DMS153 treated with DMSO at 0.1 percent for 48 hours (cell line): ENCODE data around the gene MCM7.
A peak's percentile ranks its signal among the peaks of the same experiment; 100 is the strongest.

Experiments used
- DNase-seq: peaks from one replicate; lab custom pipeline; 2025; ENCODE audit not compliant: unreplicated experiment; lab: John Stamatoyannopoulos, UW

Gene MCM7

GRCh38 chr7:100098913-100099312 is 2.3 kb downstream of the MCM7 start:
- no peak for DNase-seq

GRCh38 chr7:100095704-100096103 is 5.5 kb downstream of the MCM7 start:
- no peak for DNase-seq

GRCh38 chr7:100095289-100095688 is 5.9 kb downstream of the MCM7 start:
- no peak for DNase-seq

- DNase-seq = no peak
These were observed 7.2 kb downstream of the MCM7 start for GRCh38 chr7:100093925-100094486.

- no peak for DNase-seq
These were observed 7.7 kb downstream of the MCM7 start for GRCh38 chr7:100093498-100093897.

- no peak for DNase-seq
These were observed 8.1 kb downstream of the MCM7 start for GRCh38 chr7:100093054-100093453.

- no peak for DNase-seq
These were observed 9.6 kb downstream of the MCM7 start for GRCh38 chr7:100091411-100092181.

GRCh38 chr7:100090527-100091410 is 10.4 kb downstream of the MCM7 start:
- no peak for DNase-seq

- DNase-seq = no peak
These were observed 11.6 kb downstream of the MCM7 start for GRCh38 chr7:100089458-100090196.

- DNase-seq = peak; percentile 50
These were observed 12.4 kb downstream of the MCM7 start, which contains the start of gene COPS6 for GRCh38 chr7:100088621-100089457. TSS of gene COPS6 (plus strand) at chr7:100088969. CDS start at chr7:100088991, 22 bp downstream.

- no peak for DNase-seq
These were observed 13.0 kb downstream of the MCM7 start for GRCh38 chr7:100088095-100088620.

- no peak for DNase-seq
These were observed 14.0 kb downstream of the MCM7 start for GRCh38 chr7:100087055-100087750.

GRCh38 chr7:100085515-100085914 is 15.7 kb downstream of the MCM7 start:
- no peak for DNase-seq

GRCh38 chr7:100082978-100083377 is 18.2 kb downstream of the MCM7 start:
- DNase-seq = no peak

GRCh38 chr7:100081535-100082102 is 19.6 kb downstream of the MCM7 start, which contains the start of gene ZNF3:
TSS of gene ZNF3 (minus strand) at chr7:100081723. CDS start at chr7:100077357, 4,366 bp downstream.
- DNase-seq = peak; percentile 96

GRCh38 chr7:100080907-100081534 is 20.2 kb downstream of the MCM7 start:
- peak; percentile 8 for DNase-seq

GRCh38 chr7:100079024-100079560 is 22.1 kb downstream of the MCM7 start:
- DNase-seq = no peak

GRCh38 chr7:100077205-100077604 is 24.0 kb downstream of the MCM7 start:
- DNase-seq = no peak
